Prostate gland (tissue), 2 donors: ENCODE measurements around the gene HMOX2. TPM values are rescaled to one million over a fixed set of nuclear protein-coding genes. Genes with fewer than 3 reads are reported as not detected.

Experiments
- DNase-seq: peaks from one replicate; pipeline ENCODE4 v3.0.0-alpha.2; 2019; ENCODE audit warnings: low spot score
- H3K27ac ChIP-seq, 2 donors: fragments of 200-600 bp; sonication (generic); 2 replicates each; pipeline ENCODE4 v1.5.1; 2017 to 2019
- H3K27me3 ChIP-seq: fragments of 200-600 bp; sonication (generic); replicated peaks from 2 replicates; pipeline ENCODE4 v1.5.1; 2019; ENCODE audit not compliant: insufficient read depth
- H3K36me3 ChIP-seq, 2 donors: fragments of 200-600 bp; sonication (generic); 1 replicate in 1 of 2; 2 replicates in 1 of 2; pipeline versions ENCODE4 v1.5.1 to v1.8.1; 2017 to 2019
- H3K4me1 ChIP-seq: fragments of 200-600 bp; sonication (generic); replicated peaks from 2 replicates; pipeline ENCODE4 v1.5.1; 2019
- H3K4me3 ChIP-seq, 2 donors: fragments of 200-600 bp; sonication (generic); 2 replicates each; pipeline ENCODE4 v1.5.1; 2017 to 2019
- H3K9me3 ChIP-seq: fragments of 200-600 bp; sonication (generic); 2 replicates; pipeline ENCODE4 v1.5.1; 2017
- CTCF ChIP-seq, 4 experiments: fragments of 200-600 bp in 2 of 4; fragments of 450-650 bp in 2 of 4; sonication (generic) in 2 of 4; IDR thresholded peaks; 1 replicate in 3 of 4; 2 replicates in 1 of 4; pipeline ENCODE4 v1.5.1; 2016 to 2019; ENCODE audit warnings: antibody characterized with exemption in 4 of 4, mild to moderate bottlenecking in 2 of 4, moderate library complexity in 2 of 4
- POLR2A ChIP-seq: fragments of 450-650 bp; IDR thresholded peaks from one replicate; pipeline ENCODE4 v1.6.1; 2016; ENCODE audit warnings: antibody characterized with exemption, mild to moderate bottlenecking
- POLR2AphosphoS5 ChIP-seq: sonication (generic); formaldehyde crosslinking; IDR thresholded peaks from one replicate; pipeline ENCODE4 v1.6.1; 2017; ENCODE audit warnings: antibody characterized with exemption
- WGBS: methylation state at CpG from one replicate; pipeline ENCODE4 v1.1.5; 2018; 5-methylcytosine and 5-hydroxymethylcytosine counted together
- intact Hi-C: fragments of 100-400 bp; cut with DNase I; formaldehyde crosslinking; loops from one replicate; pipeline ENCODE4 v1.14.2; 2022
- total RNA-seq, 2 donors: library from RNA; depleted of rRNA; stranded (reverse); fragments of >200 nt; gene quantifications; one replicate each; pipeline ENCODE4 v1.1.0, GENCODE V29; 2016

The HMOX2 gene
- total RNA-seq, 2 donors from 2014 or later, result 39.9 to 70.8 TPM

GRCh38 chr16:4460936-4461249 lies 15.3 kb upstream of the HMOX2 start:
- intact Hi-C loops, result no loop called here
- Histone ChIP-seq H3K36me3 (peaks cover 2 to 12% of the 10 kb centered on the region in 2 donors), H3K9me3 (no peaks in the 10 kb centered on the region), H3K4me3 (no peak overlapping the region), H3K27me3 (no peaks in the 10 kb centered on the region), H3K4me1 (no peaks in the 10 kb centered on the region), H3K27ac (no peak overlapping the region)
- DNase-seq, result no peak
- WGBS, result 74% methylated on average over 5 of the region's 5 CpGs
- TF ChIP-seq POLR2A, result no peak
- TF ChIP-seq POLR2AphosphoS5, result no peak
- TF ChIP-seq CTCF (IDR thresholded peaks at IDR 0.05), result no peak

- Histone ChIP-seq H3K27ac (no peak overlapping the region), H3K27me3 (no peaks in the 10 kb centered on the region), H3K4me3 (no peak overlapping the region), H3K9me3 (no peaks in the 10 kb centered on the region), H3K4me1 (no peaks in the 10 kb centered on the region), H3K36me3 (peaks cover 3 to 12% of the 10 kb centered on the region in 2 donors)
- TF ChIP-seq POLR2A (no peak), POLR2AphosphoS5 (no peak), CTCF (IDR thresholded peaks at IDR 0.05) (no peak)
- intact Hi-C loops, result no loop called here
- DNase-seq, result no peak
- 61% methylated on average over 26 of the region's 27 CpGs for WGBS
Measured at GRCh38 chr16:4461250-4462085, 14.7 kb upstream of the HMOX2 start.

- TF ChIP-seq CTCF (IDR thresholded peaks at IDR 0.05) (no peak), POLR2AphosphoS5 (no peak), POLR2A (no peak)
- intact Hi-C loops, result no loop called here
- H3K4me1 ChIP-seq, result no peaks in the 10 kb centered on the region
- no peaks in the 10 kb centered on the region for H3K27me3 ChIP-seq
- no peak for DNase-seq
- peaks cover 3 to 11% of the 10 kb centered on the region in 2 donors for H3K36me3 ChIP-seq
- no peak overlapping the region for H3K27ac ChIP-seq
- no peak overlapping the region for H3K4me3 ChIP-seq
- no peaks in the 10 kb centered on the region for H3K9me3 ChIP-seq
- WGBS, result 81% methylated on average over 22 of the region's 22 CpGs
Measured at GRCh38 chr16:4463522-4464163, 12.6 kb upstream of the HMOX2 start.

- no peak for DNase-seq
- H3K4me3 ChIP-seq, result no peak overlapping the region
- 93% methylated on average over 32 of the region's 32 CpGs for WGBS
- H3K4me1 ChIP-seq, result no peaks in the 10 kb centered on the region
- no peak overlapping the region for H3K27ac ChIP-seq
- H3K36me3 ChIP-seq, result peaks cover 3 to 11% of the 10 kb centered on the region in 2 donors
- no peaks in the 10 kb centered on the region for H3K9me3 ChIP-seq
- TF ChIP-seq POLR2A (no peak), CTCF (IDR thresholded peaks at IDR 0.05) (no peak), POLR2AphosphoS5 (no peak)
- intact Hi-C loops, result no loop called here
- H3K27me3 ChIP-seq, result no peaks in the 10 kb centered on the region
Measured at GRCh38 chr16:4465977-4466779, 10.0 kb upstream of the HMOX2 start.
